Hepatocyte (in vitro differentiated cells): ENCODE results near the gene JCAD. TPM values are rescaled to one million over a fixed set of nuclear protein-coding genes. Genes with fewer than 3 reads are reported as not detected.

Experiments used
- DNase-seq: peaks from one replicate; pipeline ENCODE4 v3.0.0-alpha.2; 2016; ENCODE audit warnings: low spot score
- H2AFZ ChIP-seq: fragments of 200-600 bp; sonication (generic); 2 replicates; pipeline ENCODE4 v1.6.0; 2016; ENCODE audit warnings: antibody characterized with exemption, mild to moderate bottlenecking
- H3K27ac ChIP-seq: fragments of 200-600 bp; sonication (generic); 2 replicates; pipeline ENCODE4 v1.5.1; 2016; ENCODE audit warnings: mild to moderate bottlenecking
- H3K27me3 ChIP-seq: fragments of 200-600 bp; sonication (generic); 2 replicates; pipeline ENCODE4 v1.6.1; 2016
- H3K36me3 ChIP-seq: fragments of 200-600 bp; sonication (generic); replicated peaks from 2 replicates; pipeline ENCODE4 v1.5.1; 2016; ENCODE audit warnings: low read depth; ENCODE audit not compliant: insufficient read depth
- H3K4me1 ChIP-seq: fragments of 200-600 bp; sonication (generic); 2 replicates; pipeline ENCODE4 v1.5.1; 2016; ENCODE audit warnings: mild to moderate bottlenecking, moderate library complexity; ENCODE audit not compliant: insufficient read depth
- H3K4me2 ChIP-seq: fragments of 200-600 bp; sonication (generic); 2 replicates; pipeline ENCODE4 v1.6.0; 2016
- H3K4me3 ChIP-seq: fragments of 200-600 bp; sonication (generic); 2 replicates; pipeline ENCODE4 v1.5.1; 2016; ENCODE audit warnings: mild to moderate bottlenecking
- H3K79me2 ChIP-seq: fragments of 200-600 bp; sonication (generic); 2 replicates; pipeline ENCODE4 v1.6.0; 2017; ENCODE audit warnings: mild to moderate bottlenecking
- H3K9me2 ChIP-seq: fragments of 200-600 bp; sonication (generic); replicated peaks from 2 replicates; pipeline ENCODE4 v1.6.0; 2017; ENCODE audit warnings: mild to moderate bottlenecking; ENCODE audit not compliant: insufficient read depth
- H3K9me3 ChIP-seq: fragments of 200-600 bp; sonication (generic); 2 replicates; pipeline ENCODE4 v1.5.1; 2016; ENCODE audit warnings: low read depth, mild to moderate bottlenecking
- H4K20me1 ChIP-seq: fragments of 200-600 bp; sonication (generic); 2 replicates; pipeline ENCODE4 v1.6.0; 2016; ENCODE audit warnings: mild to moderate bottlenecking; ENCODE audit not compliant: insufficient read depth, poor library complexity, severe bottlenecking
- CTCF ChIP-seq: fragments of 200-600 bp; sonication (generic); IDR thresholded peaks from 2 replicates; pipeline ENCODE4 v1.5.1; 2016; ENCODE audit warnings: antibody characterized with exemption, mild to moderate bottlenecking; ENCODE audit not compliant: poor library complexity
- EZH2 ChIP-seq: fragments of 200-600 bp; sonication (generic); IDR thresholded peaks from 2 replicates; pipeline ENCODE4 v1.6.1; 2016; ENCODE audit warnings: antibody characterized with exemption, mild to moderate bottlenecking, borderline replicate concordance
- EZH2phosphoT487 ChIP-seq: fragments of 200-600 bp; sonication (generic); IDR thresholded peaks from one replicate; pipeline ENCODE4 v1.6.1; 2018; ENCODE audit warnings: antibody characterized with exemption, mild to moderate bottlenecking, low read depth, moderate library complexity; ENCODE audit not compliant: unreplicated experiment, severe bottlenecking
- WGBS: methylation state at CpG from one replicate; pipeline ENCODE4 v1.1.6; 2016; ENCODE audit warnings: low lambda C conversion rate; ENCODE audit errors: missing lambda C conversion rate; 5-methylcytosine and 5-hydroxymethylcytosine counted together
- polyA plus RNA-seq: library from polyadenylated mRNA; unstranded; fragments of >200 nt; fragmentation: Nextera tagmentation; extraction: Ambion mirVana; gene quantifications from 2 replicates; pipeline ENCODE4 v1.2.1, GENCODE V29; 2016
- total RNA-seq: library from RNA; depleted of rRNA; stranded (reverse); fragments of >200 nt; gene quantifications from 2 replicates; pipeline ENCODE4 v1.2.3, GENCODE V29; 2014

Gene JCAD
- total and polyA plus RNA-seq, 2 experiments from 2014 or later: 7.0 to 12.8 TPM

DNA sequence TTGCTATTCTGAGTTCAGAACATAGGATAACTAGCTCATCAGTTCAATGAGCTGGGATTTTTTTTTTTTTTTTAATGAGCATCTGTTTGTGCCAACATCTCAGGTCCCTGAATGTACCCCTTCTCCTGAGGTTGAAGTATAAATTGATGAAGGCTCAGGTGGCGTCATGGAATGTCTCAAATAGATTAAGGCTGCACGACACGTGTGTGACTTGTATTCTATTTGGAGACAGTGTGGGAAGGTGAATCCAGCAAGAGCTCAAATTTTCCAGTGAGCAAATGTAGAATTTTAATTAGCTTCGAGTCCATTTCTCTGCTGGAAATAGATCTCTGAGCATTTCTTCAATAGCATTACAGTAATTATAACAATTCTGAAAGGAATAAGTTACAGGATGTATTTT lies 37.2 kb upstream of the JCAD start:
- Histone ChIP-seq H3K9me2 (no peaks in the 10 kb centered on the region), H4K20me1 (no peaks in the 10 kb centered on the region), H3K27me3 (no peaks in the 10 kb centered on the region), H3K9me3 (no peaks in the 10 kb centered on the region), H3K4me1 (no peaks in the 10 kb centered on the region), H3K4me3 (no peak overlapping the region), H3K27ac (no peak overlapping the region), H3K4me2 (no peak overlapping the region), H3K79me2 (no peaks in the 10 kb centered on the region), H3K36me3 (no peaks in the 10 kb centered on the region), H2AFZ (no peak overlapping the region)
- no peak for DNase-seq
- TF ChIP-seq EZH2 (no peak), EZH2phosphoT487 (no peak), CTCF (no peak)
- 96% methylated on average over 4 of the region's 4 CpGs for WGBS

DNA sequence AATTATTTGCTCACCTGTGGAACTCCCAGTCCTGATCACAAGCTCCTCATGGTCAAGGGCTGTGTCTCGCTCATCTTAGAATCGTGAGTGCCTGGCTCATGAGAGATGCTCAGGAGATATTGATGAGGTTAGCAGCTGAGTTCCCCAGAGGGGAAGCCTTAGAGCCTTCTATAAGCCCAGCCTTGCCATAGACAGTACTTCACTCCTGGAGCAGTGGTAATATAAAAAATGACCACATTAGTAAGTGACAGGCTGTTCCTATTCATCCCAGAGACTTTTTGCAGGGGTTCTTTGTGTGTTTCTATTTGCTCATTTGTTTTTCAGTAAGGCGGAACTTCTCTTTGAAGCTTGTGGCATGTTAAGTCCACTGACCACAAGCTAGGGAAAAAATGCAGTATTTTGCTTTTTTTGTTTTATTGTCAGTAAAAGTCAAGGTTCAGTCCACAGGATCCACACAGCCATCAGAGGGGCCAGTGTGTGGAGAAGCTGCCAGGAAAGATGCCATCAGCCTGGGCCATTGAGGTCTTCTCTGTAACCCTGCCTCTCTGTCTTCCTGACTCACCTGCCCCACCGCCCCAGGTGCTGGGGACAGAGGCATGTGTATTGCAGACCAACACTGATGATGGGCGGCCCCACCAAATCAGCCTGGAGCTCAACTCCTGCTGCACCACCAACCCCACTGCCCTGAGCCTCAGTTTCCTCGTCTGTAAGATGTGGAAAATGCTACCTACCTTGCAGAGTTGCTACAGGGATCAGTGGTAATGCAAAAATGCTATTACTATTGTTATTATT lies 36.4 kb upstream of the JCAD start:
- Histone ChIP-seq H3K9me2 (no peaks in the 10 kb centered on the region), H3K4me2 (no peak overlapping the region), H3K27ac (no peak overlapping the region), H3K4me1 (no peaks in the 10 kb centered on the region), H3K27me3 (no peaks in the 10 kb centered on the region), H3K79me2 (no peaks in the 10 kb centered on the region), H3K4me3 (no peak overlapping the region), H4K20me1 (no peaks in the 10 kb centered on the region), H3K36me3 (no peaks in the 10 kb centered on the region), H2AFZ (no peak overlapping the region), H3K9me3 (no peaks in the 10 kb centered on the region)
- TF ChIP-seq CTCF (no peak), EZH2 (no peak), EZH2phosphoT487 (no peak)
- DNase-seq: no peak
- 92% methylated on average over 6 of the region's 6 CpGs for WGBS

DNA sequence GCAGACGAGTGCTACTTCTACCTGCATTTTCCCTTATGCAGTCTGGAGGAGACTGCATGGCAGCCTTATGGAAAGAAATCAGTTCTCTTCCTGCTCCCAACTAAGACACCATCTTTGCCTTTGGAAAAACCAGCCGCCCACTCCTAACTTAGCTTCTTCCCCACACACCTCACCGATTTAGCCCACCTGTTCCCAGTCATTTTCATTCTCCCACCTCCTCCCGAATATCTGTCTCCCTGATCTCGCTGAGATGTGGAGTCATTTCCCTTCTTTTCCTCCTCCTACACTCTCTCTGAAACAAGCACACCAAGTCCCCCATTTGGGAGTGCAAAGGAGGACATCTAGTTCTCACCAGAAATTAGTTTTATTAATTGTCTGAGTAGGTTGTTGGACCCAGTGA lies 35.2 kb upstream of the JCAD start:
- TF ChIP-seq EZH2 (no peak), EZH2phosphoT487 (no peak), CTCF (no peak)
- H3K4me1 ChIP-seq: no peaks in the 10 kb centered on the region
- no peaks in the 10 kb centered on the region for H3K9me2 ChIP-seq
- no peaks in the 10 kb centered on the region for H3K9me3 ChIP-seq
- H3K79me2 ChIP-seq: no peaks in the 10 kb centered on the region
- 93% methylated on average over 5 of the region's 5 CpGs for WGBS
- no peaks in the 10 kb centered on the region for H3K27me3 ChIP-seq
- no peaks in the 10 kb centered on the region for H4K20me1 ChIP-seq
- no peak overlapping the region for H3K27ac ChIP-seq
- no peak overlapping the region for H3K4me3 ChIP-seq
- DNase-seq: no peak
- no peaks in the 10 kb centered on the region for H3K36me3 ChIP-seq
- no peak overlapping the region for H2AFZ ChIP-seq
- H3K4me2 ChIP-seq: no peak overlapping the region
